ENCODE results near the gene IRGC.

- TF ChIP-seq BHLHE40 (IDR thresholded peaks at IDR 0.05; ENCODE audit: low read length) (no peak), PLSCR1 (CRISPR knock-in tag; IDR thresholded peaks at IDR 0.05; ENCODE audit: borderline replicate concordance) (no peak)
Measured at GRCh38 chr19:43667126-43667875, 48.6 kb upstream of the IRGC start.

Data from HepG2 (cell line).